ENCODE data around the gene STX7.

- TF ChIP-seq, protein P1, sequence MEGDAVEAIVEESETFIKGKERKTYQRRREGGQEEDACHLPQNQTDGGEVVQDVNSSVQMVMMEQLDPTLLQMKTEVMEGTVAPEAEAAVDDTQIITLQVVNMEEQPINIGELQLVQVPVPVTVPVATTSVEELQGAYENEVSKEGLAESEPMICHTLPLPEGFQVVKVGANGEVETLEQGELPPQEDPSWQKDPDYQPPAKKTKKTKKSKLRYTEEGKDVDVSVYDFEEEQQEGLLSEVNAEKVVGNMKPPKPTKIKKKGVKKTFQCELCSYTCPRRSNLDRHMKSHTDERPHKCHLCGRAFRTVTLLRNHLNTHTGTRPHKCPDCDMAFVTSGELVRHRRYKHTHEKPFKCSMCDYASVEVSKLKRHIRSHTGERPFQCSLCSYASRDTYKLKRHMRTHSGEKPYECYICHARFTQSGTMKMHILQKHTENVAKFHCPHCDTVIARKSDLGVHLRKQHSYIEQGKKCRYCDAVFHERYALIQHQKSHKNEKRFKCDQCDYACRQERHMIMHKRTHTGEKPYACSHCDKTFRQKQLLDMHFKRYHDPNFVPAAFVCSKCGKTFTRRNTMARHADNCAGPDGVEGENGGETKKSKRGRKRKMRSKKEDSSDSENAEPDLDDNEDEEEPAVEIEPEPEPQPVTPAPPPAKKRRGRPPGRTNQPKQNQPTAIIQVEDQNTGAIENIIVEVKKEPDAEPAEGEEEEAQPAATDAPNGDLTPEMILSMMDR (IDR thresholded peaks at IDR 0.05 in 8 of 11, conservative IDR thresholded peaks at IDR 0.05 in 3 of 11): no peak
- TF ChIP-seq POLR2AphosphoS5 (IDR thresholded peaks at IDR 0.05) (no peak), POLR2A (IDR thresholded peaks at IDR 0.05) (no peak)
Measured at GRCh38 chr6:132476688-132477087, 36.2 kb downstream of the STX7 start.
